Effector memory CD8-positive, alpha-beta T cell (primary cell): Measurements from ENCODE around the gene ZNF524.
A peak's percentile ranks its signal among the peaks of the same experiment; 100 is the strongest.
"Not testable (repeated sequence)": the region's sequence is repeated elsewhere in the genome, so short reads cannot be mapped to it uniquely, and the experiment has no call there.

ENCODE experiments used
- ATAC-seq: fragments of 150-1000 bp; cut with Tn5 transposase; replicated peaks from 2 replicates; pipeline ENCODE4 v1.10.0; 2021; ENCODE audit warnings: mild to moderate bottlenecking, moderate library complexity
- DNase-seq, 3 experiments: peaks; one replicate each; pipeline ENCODE4 v3.0.0; 2021
- H3K27ac Mint-ChIP-seq, 2 donors: one replicate each; pipeline ENCODE4 v1.8.0; 2022; ENCODE audit warnings: mild to moderate bottlenecking in 2 of 2, mixed read lengths in 2 of 2, moderate library complexity in 2 of 2
- H3K27me3 Mint-ChIP-seq, 2 donors: one replicate each; pipeline ENCODE4 v1.8.0; 2022; ENCODE audit warnings: mixed read lengths in 2 of 2
- H3K36me3 Mint-ChIP-seq: one replicate; pipeline ENCODE4 v1.8.0; 2022; ENCODE audit warnings: mild to moderate bottlenecking, moderate library complexity, mixed read lengths; ENCODE audit not compliant: insufficient read depth
- H3K4me1 Mint-ChIP-seq, 2 donors: one replicate each; pipeline ENCODE4 v1.8.0; 2022; ENCODE audit warnings: low read depth in 2 of 2, mixed read lengths in 2 of 2
- H3K4me3 Mint-ChIP-seq, 2 donors: one replicate each; pipeline ENCODE4 v1.8.0; 2022; ENCODE audit warnings: mild to moderate bottlenecking in 2 of 2, mixed read lengths in 2 of 2, moderate library complexity in 2 of 2
- H3K9me3 Mint-ChIP-seq, 2 donors: one replicate each; pipeline ENCODE4 v1.8.0; 2022; ENCODE audit warnings: mixed read lengths in 2 of 2
- total RNA-seq, 9 experiments: gene quantifications; one replicate each; lab custom pipeline; 2026; lab: John Stamatoyannopoulos, UW

The ZNF524 gene, protein sequence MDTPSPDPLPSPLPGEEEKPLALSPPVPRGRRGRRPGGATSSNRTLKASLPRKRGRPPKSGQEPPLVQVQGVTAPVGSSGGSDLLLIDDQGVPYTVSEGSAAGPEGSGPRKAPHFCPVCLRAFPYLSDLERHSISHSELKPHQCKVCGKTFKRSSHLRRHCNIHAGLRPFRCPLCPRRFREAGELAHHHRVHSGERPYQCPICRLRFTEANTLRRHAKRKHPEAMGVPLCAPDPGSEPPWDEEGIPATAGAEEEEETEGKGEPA
- 2.0 to 19.8 (median 8.9) reads per million in 9 experiments for total RNA-seq

DNA sequence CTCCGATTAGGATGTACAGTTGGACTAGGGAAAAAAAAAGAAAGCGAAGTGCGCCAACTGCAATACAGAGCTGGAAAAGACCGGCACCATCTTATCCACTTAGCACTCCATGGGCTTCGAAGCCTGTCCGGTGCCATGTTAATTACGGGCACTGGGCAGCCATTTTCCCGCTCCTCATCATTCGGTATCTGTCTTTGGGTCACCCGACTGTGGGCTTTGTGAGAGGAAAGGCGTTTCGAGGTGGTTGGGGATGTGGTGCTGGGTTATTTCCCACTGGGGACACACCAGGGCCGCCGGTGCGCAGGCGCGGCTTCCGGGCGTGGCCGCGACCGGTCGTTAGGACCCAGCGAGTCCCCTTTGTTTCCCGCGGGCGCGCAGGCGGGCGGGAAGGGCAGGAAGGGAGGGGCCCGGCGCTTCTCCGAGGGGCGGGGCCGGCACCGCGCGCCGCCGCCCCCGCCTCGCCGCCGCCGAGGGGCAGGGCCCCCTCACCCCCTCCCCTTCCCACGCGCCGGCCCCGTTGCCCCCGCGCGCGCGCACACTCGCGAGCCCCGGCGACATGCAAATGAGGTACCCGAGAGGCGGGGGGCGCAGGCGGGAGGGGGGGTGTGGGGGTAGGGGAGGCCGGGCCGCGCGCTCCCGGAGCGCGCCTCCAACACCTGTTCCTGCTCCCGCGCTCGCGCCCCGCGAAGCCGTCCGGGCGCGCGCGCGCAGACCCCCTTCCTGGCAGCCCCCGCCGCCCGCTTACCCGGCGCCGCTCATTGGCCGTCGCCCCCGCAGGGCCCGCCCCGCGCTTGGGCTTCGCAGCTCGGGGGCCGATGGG lies at the start of gene ZNF524:
Gene ZNF524, plus strand, starts transcription at position 447 of the 820 bp plus-strand sequence. CDS start 1,825 bp downstream, outside the sequence.
- ATAC-seq: peak; percentile 64
- H3K4me1 Mint-ChIP-seq: peaks cover 21 to 26% of the 10 kb centered on the region in 2 donors
- H3K27me3 Mint-ChIP-seq: no peaks in the 10 kb centered on the region
- peak within 1 kb of the TSS; percentile 91 to 92 for H3K4me3 Mint-ChIP-seq
- peaks cover 31% of the 10 kb centered on the region for H3K36me3 Mint-ChIP-seq
- peak; percentile 77 to 87 (median 78) for DNase-seq
- H3K9me3 Mint-ChIP-seq: peaks cover 0 to 4% of the 10 kb centered on the region in 2 donors
- peak within 1 kb of the TSS; percentile 90 to 98 for H3K27ac Mint-ChIP-seq

DNA sequence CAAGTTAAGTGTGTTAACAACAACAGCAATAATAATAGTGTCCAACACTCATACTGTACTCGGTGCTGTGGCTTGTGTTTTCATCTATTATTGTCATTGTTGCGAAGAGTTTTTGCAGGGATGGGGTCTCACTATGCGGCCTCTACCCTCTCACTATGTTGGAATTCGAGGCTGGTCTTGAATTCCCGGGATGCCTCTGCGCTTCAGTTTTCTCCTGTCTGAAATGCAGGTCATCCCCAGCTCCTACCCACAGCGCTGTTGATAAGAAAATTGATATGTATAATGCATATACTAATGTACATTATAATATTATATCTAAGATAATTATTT lies 49.8 kb upstream of the ZNF524 start:
- peaks cover 46 to 81% of the 10 kb centered on the region in 2 donors for H3K27me3 Mint-ChIP-seq
- H3K4me3 Mint-ChIP-seq: no peak overlapping the region
- no peak for DNase-seq
- H3K9me3 Mint-ChIP-seq: no peaks in the 10 kb centered on the region
- no peaks in the 10 kb centered on the region for H3K36me3 Mint-ChIP-seq
- ATAC-seq: no peak
- peaks cover 0 to 2% of the 10 kb centered on the region in 2 donors for H3K4me1 Mint-ChIP-seq
- H3K27ac Mint-ChIP-seq: no peak overlapping the region

DNA sequence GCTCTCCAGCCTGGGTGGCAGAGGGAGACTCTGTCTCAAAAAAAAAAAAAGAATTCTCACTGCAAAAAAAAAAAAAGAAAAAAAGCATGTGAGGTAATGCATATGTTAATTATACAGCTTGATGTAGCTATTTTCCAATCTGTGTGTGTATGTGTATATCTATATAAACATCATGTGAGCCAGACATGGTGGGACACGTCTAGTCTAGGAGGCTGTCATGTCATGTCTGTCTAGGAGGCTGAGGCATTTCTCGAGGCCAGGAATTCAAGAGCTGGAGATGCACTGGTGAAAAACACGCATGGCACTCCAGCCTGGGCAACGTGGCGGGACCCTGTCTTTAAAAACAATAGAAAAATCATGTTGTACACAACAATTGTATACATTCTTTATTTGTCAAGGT lies 47.9 kb upstream of the ZNF524 start:
- ATAC-seq (no peak), DNase-seq (no peak)
- Mint-ChIP-seq H3K27ac (peak overlapping the region in 1 of 2 donors; percentile 59), H3K4me1 (peaks cover 0 to 2% of the 10 kb centered on the region in 2 donors), H3K36me3 (no peaks in the 10 kb centered on the region), H3K9me3 (no peaks in the 10 kb centered on the region), H3K27me3 (peaks cover 26 to 68% of the 10 kb centered on the region in 2 donors), H3K4me3 (no peak overlapping the region)

DNA sequence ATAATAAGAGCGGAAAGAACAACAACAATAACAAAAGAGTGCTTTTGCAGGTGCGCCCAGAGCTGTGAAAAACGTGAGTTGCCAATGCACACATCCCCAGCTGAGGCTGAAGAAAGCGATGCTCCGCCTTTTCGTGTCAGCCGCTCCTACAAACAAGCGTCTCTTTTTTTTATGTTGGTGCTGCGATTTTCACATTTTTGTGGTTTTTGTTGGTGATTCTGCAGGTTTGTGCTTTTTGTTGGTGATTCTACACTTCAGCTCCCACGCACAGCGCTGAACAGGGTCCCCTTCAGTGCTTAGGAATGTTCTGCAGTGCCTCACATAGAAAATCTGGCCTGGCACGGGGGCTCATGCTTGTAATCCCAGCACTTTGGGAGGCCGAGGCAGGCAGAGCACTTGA lies 47.5 kb upstream of the ZNF524 start:
- Mint-ChIP-seq H3K4me3 (no peak overlapping the region), H3K27me3 (peaks cover 25 to 68% of the 10 kb centered on the region in 2 donors), H3K9me3 (no peaks in the 10 kb centered on the region), H3K27ac (peak overlapping the region in 1 of 2 donors; percentile 59), H3K36me3 (no peaks in the 10 kb centered on the region), H3K4me1 (peaks cover 0 to 2% of the 10 kb centered on the region in 2 donors)
- no peak for ATAC-seq
- no peak for DNase-seq

DNA sequence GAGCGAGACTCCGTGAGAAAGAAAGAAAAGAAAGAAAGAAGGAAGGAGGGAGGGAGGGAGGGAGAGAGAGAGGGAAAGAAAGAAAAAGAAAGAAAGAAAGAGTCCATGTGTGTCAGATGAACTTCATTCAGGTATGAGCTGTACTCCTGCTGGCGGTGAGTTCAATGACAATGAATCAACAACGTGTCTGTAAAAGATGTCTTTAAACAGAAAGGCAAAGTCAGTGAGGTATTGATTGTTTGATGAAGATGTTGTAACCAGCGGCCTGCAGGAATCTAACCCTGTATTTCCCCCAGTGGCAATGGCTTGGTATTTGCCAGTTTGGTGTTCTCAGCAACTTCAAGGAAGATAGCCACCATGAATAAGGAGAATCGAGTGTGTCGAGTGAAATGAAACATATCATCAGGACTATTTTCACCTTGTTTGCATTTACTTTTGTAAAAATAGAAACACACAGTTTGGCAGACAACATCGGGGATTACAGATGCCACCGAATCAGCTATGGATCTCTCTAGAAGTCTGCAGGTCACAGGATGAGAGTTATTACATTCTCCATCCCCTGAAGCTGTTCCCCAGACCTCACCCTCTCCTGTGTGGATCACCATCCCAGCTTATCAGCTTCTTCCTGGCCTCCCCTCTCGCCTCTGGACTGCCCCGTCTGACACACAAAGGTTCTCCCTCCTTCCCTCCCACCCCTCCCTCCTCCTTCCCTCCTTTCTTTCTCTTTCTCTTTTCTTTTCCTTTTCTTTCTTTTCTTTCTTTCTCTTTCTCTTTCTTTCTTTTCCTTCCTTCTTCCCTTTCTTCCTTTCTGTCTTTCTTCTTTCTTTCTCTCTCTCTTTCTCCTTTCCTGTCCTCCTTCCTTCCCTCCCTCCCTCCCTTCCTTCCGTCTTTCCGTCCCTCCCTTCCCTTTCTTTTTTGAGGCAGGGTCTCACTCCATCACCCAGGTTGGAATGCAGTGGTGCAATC lies 46.6 kb upstream of the ZNF524 start:
- no peak for DNase-seq
- H3K9me3 Mint-ChIP-seq: no peaks in the 10 kb centered on the region
- H3K4me3 Mint-ChIP-seq: no peak overlapping the region
- ATAC-seq: no peak
- peaks cover 0 to 2% of the 10 kb centered on the region in 2 donors for H3K4me1 Mint-ChIP-seq
- no peak overlapping the region for H3K27ac Mint-ChIP-seq
- no peaks in the 10 kb centered on the region for H3K36me3 Mint-ChIP-seq
- peaks cover 21 to 65% of the 10 kb centered on the region in 2 donors for H3K27me3 Mint-ChIP-seq

DNA sequence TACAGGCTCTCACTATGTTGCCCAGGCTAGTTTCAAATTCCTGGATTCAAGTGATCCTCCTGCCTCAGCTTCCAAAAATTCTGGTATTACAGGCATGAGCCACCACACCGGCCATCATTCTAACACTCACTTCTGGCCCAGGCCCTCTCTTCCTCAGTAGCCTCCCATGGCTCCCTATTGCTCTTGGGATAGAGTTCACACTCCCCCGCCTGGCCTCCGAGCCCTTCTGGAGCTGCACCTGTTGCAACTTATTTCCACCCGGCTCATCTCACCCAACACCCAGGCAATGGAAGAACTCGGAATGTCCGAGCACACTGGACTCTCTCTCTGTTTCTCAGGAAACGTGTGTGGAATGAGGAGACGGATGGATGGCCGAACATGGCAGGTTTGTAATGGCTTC lies 45.8 kb upstream of the ZNF524 start:
- Mint-ChIP-seq H3K4me1 (peaks cover 0 to 2% of the 10 kb centered on the region in 2 donors), H3K27ac (no peak overlapping the region), H3K27me3 (peaks cover 21 to 69% of the 10 kb centered on the region in 2 donors), H3K4me3 (no peak overlapping the region), H3K9me3 (no peaks in the 10 kb centered on the region), H3K36me3 (no peaks in the 10 kb centered on the region)
- no peak for DNase-seq
- no peak for ATAC-seq

DNA sequence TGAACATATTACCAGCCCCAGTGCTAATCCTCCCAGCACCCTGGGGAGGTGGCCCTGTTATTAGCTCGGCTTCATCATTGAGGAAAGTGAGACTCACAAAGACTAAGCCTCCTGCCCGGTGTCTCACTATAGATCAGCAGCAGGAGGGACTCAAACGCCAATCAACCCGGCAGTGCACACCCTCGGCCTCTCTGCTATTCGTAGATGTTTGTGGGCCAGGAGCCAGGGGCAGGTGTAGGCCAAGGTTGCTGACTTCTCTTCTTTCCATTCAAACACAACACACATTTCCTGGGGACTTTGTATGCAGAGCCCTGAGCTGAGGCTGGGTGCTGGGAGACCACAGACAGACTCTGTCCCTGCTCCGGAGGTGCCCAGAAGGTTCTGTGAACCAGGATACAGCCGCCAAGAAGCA lies 45.3 kb upstream of the ZNF524 start:
- ATAC-seq: no peak
- Mint-ChIP-seq H3K27me3 (peaks cover 21 to 69% of the 10 kb centered on the region in 2 donors), H3K27ac (no peak overlapping the region)

DNA sequence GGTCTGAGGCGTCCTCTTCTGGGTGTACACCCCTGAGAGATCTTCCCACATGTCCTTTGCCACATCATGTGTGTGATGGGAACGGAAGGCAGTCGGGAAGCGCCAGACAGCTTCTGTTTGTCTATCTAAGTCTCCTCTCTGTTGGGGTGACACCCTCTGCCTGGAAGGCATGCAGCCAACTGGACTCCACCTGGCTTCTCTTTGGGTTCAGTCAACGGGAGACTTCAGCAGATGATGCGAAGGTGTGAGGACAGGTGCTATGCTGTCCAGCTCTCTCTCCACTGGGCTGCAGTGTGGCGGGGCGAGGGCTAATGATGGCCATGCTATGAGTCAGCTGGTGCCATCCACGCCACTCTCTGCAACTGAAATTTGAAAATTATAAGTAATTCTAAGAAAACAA lies 40.4 kb upstream of the ZNF524 start:
- ATAC-seq (no peak), DNase-seq (no peak)
- Mint-ChIP-seq H3K27me3 (peaks cover 23 to 43% of the 10 kb centered on the region in 2 donors), H3K9me3 (no peaks in the 10 kb centered on the region), H3K4me1 (no peaks in the 10 kb centered on the region), H3K27ac (no peak overlapping the region), H3K36me3 (no peaks in the 10 kb centered on the region), H3K4me3 (no peak overlapping the region)

More for the DNA sequence above, 45.3 kb upstream of the ZNF524 start:
- H3K4me1 Mint-ChIP-seq: peaks cover 0 to 2% of the 10 kb centered on the region in 2 donors
- H3K9me3 Mint-ChIP-seq: no peaks in the 10 kb centered on the region
- no peaks in the 10 kb centered on the region for H3K36me3 Mint-ChIP-seq
- DNase-seq: no peak
- H3K4me3 Mint-ChIP-seq: no peak overlapping the region

DNA sequence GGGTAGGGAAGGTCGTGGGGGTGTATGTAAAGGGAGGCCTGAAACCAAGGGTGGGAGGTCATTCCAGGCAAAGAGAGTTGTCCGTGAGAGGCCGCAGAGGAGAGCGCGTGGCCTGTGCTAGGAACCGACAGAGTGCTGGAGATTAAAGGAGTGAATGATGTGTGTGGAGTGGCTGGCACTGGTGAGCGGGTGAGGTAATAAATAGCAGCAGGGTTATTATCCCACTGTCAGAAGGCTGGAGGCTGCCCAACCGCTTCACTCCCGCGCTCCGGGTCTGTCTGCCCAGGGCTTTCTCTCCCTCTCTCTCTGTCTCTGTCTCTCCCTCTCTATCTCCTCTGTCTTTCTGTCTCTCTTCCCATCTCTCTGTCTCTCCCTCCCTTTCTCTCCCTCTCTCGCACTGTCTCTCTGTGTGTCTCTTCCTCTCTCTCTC lies 36.8 kb upstream of the ZNF524 start:
- no peaks in the 10 kb centered on the region for H3K4me1 Mint-ChIP-seq
- H3K4me3 Mint-ChIP-seq: no peak overlapping the region
- no peak for ATAC-seq
- no peak for DNase-seq
- no peaks in the 10 kb centered on the region for H3K9me3 Mint-ChIP-seq
- peaks cover 17 to 44% of the 10 kb centered on the region in 2 donors for H3K27me3 Mint-ChIP-seq
- H3K36me3 Mint-ChIP-seq: no peaks in the 10 kb centered on the region
- no peak overlapping the region for H3K27ac Mint-ChIP-seq

DNA sequence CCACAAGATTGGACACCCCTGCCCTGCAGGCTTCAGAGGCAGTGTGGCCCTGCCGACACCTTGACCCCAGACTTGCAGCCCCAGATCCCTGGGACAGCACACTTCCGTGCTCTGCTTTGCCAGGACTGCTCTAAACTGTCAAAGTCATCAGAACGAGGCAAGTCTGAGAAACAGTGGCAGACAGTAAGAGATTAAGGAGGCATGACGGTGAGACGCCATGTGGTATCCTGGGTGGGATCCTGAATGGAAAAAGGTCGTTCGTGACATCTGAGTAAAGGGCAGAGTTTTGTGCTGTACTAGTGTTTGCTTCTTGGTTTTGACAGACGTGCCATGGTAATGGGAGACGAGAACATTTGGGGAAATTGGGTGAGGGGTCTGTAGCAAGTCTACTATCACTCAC lies 33.3 kb upstream of the ZNF524 start:
- no peaks in the 10 kb centered on the region for H3K36me3 Mint-ChIP-seq
- no peak overlapping the region for H3K4me3 Mint-ChIP-seq
- peaks cover 5 to 24% of the 10 kb centered on the region in 2 donors for H3K27me3 Mint-ChIP-seq
- no peak for ATAC-seq
- H3K4me1 Mint-ChIP-seq: no peaks in the 10 kb centered on the region
- no peaks in the 10 kb centered on the region for H3K9me3 Mint-ChIP-seq
- no peak for DNase-seq
- H3K27ac Mint-ChIP-seq: no peak overlapping the region

DNA sequence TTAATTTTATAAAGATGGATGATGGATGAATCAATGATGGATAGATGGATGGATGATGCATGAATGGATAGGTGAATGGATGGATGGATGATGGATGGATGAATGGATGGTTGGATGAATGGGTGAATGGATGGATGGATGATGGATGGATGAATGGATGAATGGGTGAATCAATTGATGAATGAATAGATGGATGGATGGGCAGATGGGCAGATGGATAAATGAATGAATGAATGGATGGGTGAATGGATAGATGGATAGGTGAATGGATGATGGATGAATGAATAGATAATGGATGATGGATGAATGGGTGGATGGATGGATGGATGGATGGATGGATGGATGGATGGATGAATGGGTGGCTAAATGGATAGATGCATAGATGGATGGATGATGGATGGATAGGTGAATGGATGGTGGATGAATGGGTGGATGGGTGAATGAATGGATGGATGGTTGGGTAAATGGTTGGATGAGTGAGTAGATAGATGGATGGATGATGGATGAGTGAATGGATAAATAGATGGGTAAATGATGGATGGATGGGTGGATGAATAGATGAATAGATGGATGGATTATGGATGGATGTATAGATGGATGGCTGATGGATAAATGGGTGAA lies 32.3 kb upstream of the ZNF524 start:
- no peaks in the 10 kb centered on the region for H3K4me1 Mint-ChIP-seq
- H3K27me3 Mint-ChIP-seq: peaks cover 5 to 24% of the 10 kb centered on the region in 2 donors
- H3K27ac Mint-ChIP-seq: no peak overlapping the region
- DNase-seq (no peak), ATAC-seq (no peak)
- H3K9me3 Mint-ChIP-seq: no peaks in the 10 kb centered on the region
- no peak overlapping the region for H3K4me3 Mint-ChIP-seq
- H3K36me3 Mint-ChIP-seq: no peaks in the 10 kb centered on the region

DNA sequence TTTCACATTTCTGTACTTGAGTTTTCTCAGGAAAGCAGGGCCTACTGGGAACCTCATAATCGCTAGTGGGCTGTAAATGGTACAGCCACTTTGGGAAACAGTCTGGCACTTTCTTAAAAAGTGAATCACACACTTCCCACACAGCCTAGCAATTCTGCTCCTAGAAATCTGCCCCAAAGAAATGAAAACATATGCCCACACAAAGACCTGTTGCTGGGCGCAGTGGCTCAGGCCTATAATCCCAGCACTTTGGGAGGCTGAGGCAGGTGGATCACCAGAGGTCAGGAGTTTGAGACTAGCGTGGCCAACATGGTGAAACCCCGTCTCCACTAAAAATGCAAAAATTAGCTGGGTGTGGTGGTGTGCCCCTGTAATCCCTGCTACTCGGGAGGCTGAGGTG lies 30.6 kb upstream of the ZNF524 start:
- not testable (repeated sequence) for ATAC-seq, H3K27ac Mint-ChIP-seq, H3K9me3 Mint-ChIP-seq, H3K4me1 Mint-ChIP-seq, H3K36me3 Mint-ChIP-seq, DNase-seq, H3K4me3 Mint-ChIP-seq
- H3K27me3 Mint-ChIP-seq: peaks cover 0 to 20% of the 10 kb centered on the region in 2 donors

DNA sequence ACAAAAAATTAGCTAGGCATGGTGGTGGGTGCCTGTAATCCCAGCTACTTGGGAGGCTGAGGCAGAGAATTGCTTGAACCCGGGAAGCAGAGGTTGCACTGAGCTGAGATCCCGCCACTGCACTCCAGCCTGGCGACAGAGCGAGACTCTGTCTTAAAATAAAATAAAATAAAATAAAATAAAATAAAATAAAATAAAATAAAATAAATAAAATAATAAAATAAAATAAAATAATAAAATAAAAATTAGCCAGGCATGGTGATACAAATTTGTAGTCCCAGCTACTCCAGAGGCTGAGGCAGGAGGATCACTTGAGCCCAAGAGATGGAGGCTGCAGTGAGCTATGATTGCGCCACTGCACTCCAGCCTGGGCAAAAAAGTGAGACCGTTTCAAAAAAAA lies 26.2 kb upstream of the ZNF524 start:
- DNase-seq, H3K4me3 Mint-ChIP-seq: not testable (repeated sequence)

More for the DNA sequence above, 26.2 kb upstream of the ZNF524 start:
- H3K4me1 Mint-ChIP-seq, ATAC-seq, H3K9me3 Mint-ChIP-seq, H3K27ac Mint-ChIP-seq, H3K27me3 Mint-ChIP-seq, H3K36me3 Mint-ChIP-seq: not testable (repeated sequence)
